SK-N-SH (cell line): ENCODE measurements around the gene POFUT2. TPM values are rescaled to one million over a fixed set of nuclear protein-coding genes. Genes with fewer than 3 reads are reported as not detected.

ENCODE experiments used
- CTCF ChIA-PET: fragments of 300-600, 350-600 bp; formaldehyde crosslinking; extraction: SDS; loops from one replicate; lab custom pipeline; 2021; lab: Yijun Ruan, JAX
- POLR2A ChIA-PET: fragments of 350-600 bp; sonication (Branson Sonifier 250); formaldehyde crosslinking; extraction: SDS; loops from one replicate; lab custom pipeline; 2020; ENCODE audit warnings: antibody characterized with exemption, inconsistent platforms; lab: Yijun Ruan, JAX
- DNase-seq: peaks from one replicate; pipeline ENCODE4 v3.0.0; 2012
- H2AFZ ChIP-seq: fragments of 200-600 bp; sonication (generic); 2 replicates; pipeline ENCODE4 v1.8.1; 2016; ENCODE audit warnings: antibody characterized with exemption, mild to moderate bottlenecking, low read depth
- H3F3A ChIP-seq: fragments of 200-600 bp; sonication (generic); replicated peaks from 2 replicates; pipeline ENCODE3; 2016; ENCODE audit warnings: antibody characterized with exemption, mild to moderate bottlenecking; ENCODE audit not compliant: insufficient read depth
- H3K27ac ChIP-seq, 2 experiments: fragments of 200-500 bp in 1 of 2; fragments of 200-600 bp in 1 of 2; sonication (Bioruptor generic) in 1 of 2; sonication (generic), shearing (Covaris generic) in 1 of 2; 2 replicates each; pipeline versions ENCODE4 v1.5.1 to v1.6.1; 2014 to 2016; ENCODE audit warnings: low read depth in 2 of 2, inconsistent platforms in 1 of 2, low read length in 1 of 2, mild to moderate bottlenecking in 1 of 2, mixed read lengths in 1 of 2
- H3K27me3 ChIP-seq: fragments of 200-600 bp; sonication (generic), shearing (Covaris generic); 2 replicates; pipeline ENCODE4 v1.6.1; 2016; ENCODE audit warnings: mixed run types; ENCODE audit not compliant: insufficient read depth
- H3K36me3 ChIP-seq, 2 experiments: fragments of 200-500 bp in 1 of 2; fragments of 200-600 bp in 1 of 2; sonication (Bioruptor generic) in 1 of 2; sonication (generic) in 1 of 2; replicated peaks in 1 of 2; 2 replicates each; pipeline versions ENCODE3 to v1.5.1; 2014 to 2016; ENCODE audit warnings: low read length in 1 of 2, mild to moderate bottlenecking in 1 of 2; ENCODE audit not compliant: insufficient read depth in 2 of 2, control insufficient read depth in 1 of 2
- H3K4me1 ChIP-seq, 2 experiments: fragments of 200-500 bp in 1 of 2; fragments of 200-600 bp in 1 of 2; sonication (Bioruptor generic) in 1 of 2; sonication (generic), shearing (Covaris generic) in 1 of 2; 2 replicates each; pipeline versions ENCODE4 v1.5.1 to v1.6.1; 2014 to 2016; ENCODE audit warnings: low read depth in 1 of 2, low read length in 1 of 2, mixed run types in 1 of 2; ENCODE audit not compliant: insufficient read depth in 2 of 2, control insufficient read depth in 1 of 2
- H3K4me2 ChIP-seq: fragments of 200-600 bp; sonication (generic), shearing (Covaris generic); 2 replicates; pipeline ENCODE4 v1.6.1; 2017; ENCODE audit warnings: mixed run types
- H3K4me3 ChIP-seq, 2 experiments: fragments of 200-500 bp in 1 of 2; fragments of 200-600 bp in 1 of 2; sonication (Bioruptor generic) in 1 of 2; sonication (generic), shearing (Covaris generic) in 1 of 2; 2 replicates each; pipeline versions ENCODE4 v1.5.1 to v1.8.1; 2014 to 2016; ENCODE audit warnings: low read depth in 2 of 2, inconsistent platforms in 1 of 2, low read length in 1 of 2, mild to moderate bottlenecking in 1 of 2, mixed read lengths in 1 of 2, moderate library complexity in 1 of 2
- H3K79me2 ChIP-seq: fragments of 200-600 bp; sonication (generic); 2 replicates; pipeline ENCODE4 v1.8.1; 2017; ENCODE audit warnings: mild to moderate bottlenecking; ENCODE audit not compliant: insufficient read depth
- H3K9ac ChIP-seq: fragments of 200-600 bp; sonication (generic); 2 replicates; pipeline ENCODE4 v1.6.1; 2017; ENCODE audit warnings: mixed run types
- H3K9me2 ChIP-seq: fragments of 200-600 bp; sonication (generic); 2 replicates; pipeline ENCODE4 v1.6.1; 2017; ENCODE audit warnings: mixed run types
- H3K9me3 ChIP-seq: fragments of 200-600 bp; sonication (generic); 2 replicates; pipeline ENCODE4 v1.6.1; 2017; ENCODE audit warnings: mixed run types, mild to moderate bottlenecking, moderate library complexity
- H4K20me1 ChIP-seq: fragments of 200-600 bp; sonication (generic); 2 replicates; pipeline ENCODE4 v1.6.1; 2017; ENCODE audit warnings: mild to moderate bottlenecking, mixed run types; ENCODE audit not compliant: insufficient read depth
- CHD2 ChIP-seq: fragments of 150-350 bp; IDR thresholded peaks from 2 replicates; pipeline ENCODE4 v1.6.1; 2018; ENCODE audit warnings: low read length; ENCODE audit not compliant: partially characterized antibody
- ELF1 ChIP-seq: IDR thresholded peaks from 2 replicates; pipeline ENCODE4 v1.4.0; 2012
- EP300 ChIP-seq, 2 experiments: IDR thresholded peaks; 2 replicates each; pipeline versions ENCODE4 v1.4.0 to v1.6.1; 2012; ENCODE audit warnings: borderline replicate concordance in 1 of 2, low read depth in 1 of 2, low read length in 1 of 2
- FOSL2 ChIP-seq: IDR thresholded peaks from 2 replicates; pipeline ENCODE4 v1.4.0; 2012; ENCODE audit warnings: low read depth, mild to moderate bottlenecking, moderate library complexity, borderline replicate concordance
- GABPA ChIP-seq: IDR thresholded peaks from 2 replicates; pipeline ENCODE4 v1.4.0; 2012; ENCODE audit warnings: low read depth, mild to moderate bottlenecking
- GATA2 ChIP-seq: sonication (generic); formaldehyde crosslinking; IDR thresholded peaks from 2 replicates; pipeline ENCODE4 v1.5.0; 2020; ENCODE audit warnings: mild to moderate bottlenecking, missing genetic modification reagents
- IRF3 ChIP-seq: fragments of 150-350 bp; IDR thresholded peaks from 2 replicates; pipeline ENCODE4 v1.6.1; 2016; ENCODE audit warnings: mild to moderate bottlenecking, low read depth, low read length
- JUND ChIP-seq: IDR thresholded peaks from 2 replicates; pipeline ENCODE4 v1.4.0; 2012
- MAX ChIP-seq: IDR thresholded peaks from 2 replicates; pipeline ENCODE4 v1.4.0; 2012; ENCODE audit warnings: low read depth
- MXI1 ChIP-seq: IDR thresholded peaks from 2 replicates; pipeline ENCODE4 v1.6.1; 2012; ENCODE audit warnings: mild to moderate bottlenecking, low read depth, low read length, improper control_type of control experiment
- NFIC ChIP-seq: IDR thresholded peaks from 2 replicates; pipeline ENCODE4 v1.4.0; 2012; ENCODE audit warnings: borderline replicate concordance
- NRF1 ChIP-seq: IDR thresholded peaks from 2 replicates; pipeline ENCODE4 v1.6.1; 2012; ENCODE audit warnings: low read depth, mild to moderate bottlenecking, low read length
- POLR2AphosphoS5 ChIP-seq: IDR thresholded peaks from 2 replicates; pipeline ENCODE4 v1.6.1; 2012; ENCODE audit warnings: low read depth, low read length
- RAD21 ChIP-seq: IDR thresholded peaks from 2 replicates; pipeline ENCODE4 v1.6.1; 2012; ENCODE audit warnings: mild to moderate bottlenecking, low read length
- REST ChIP-seq: IDR thresholded peaks from 2 replicates; pipeline ENCODE4 v1.6.1; 2012; ENCODE audit warnings: mild to moderate bottlenecking, low read depth, low read length, moderate library complexity
- RXRA ChIP-seq: IDR thresholded peaks from 2 replicates; pipeline ENCODE4 v1.4.0; 2012; ENCODE audit warnings: low read depth, mild to moderate bottlenecking, borderline replicate concordance
- SMC3 ChIP-seq: IDR thresholded peaks from 2 replicates; pipeline ENCODE4 v1.6.1; 2012; ENCODE audit warnings: low read depth, low read length, improper control_type of control experiment
- TAF1 ChIP-seq: IDR thresholded peaks from 2 replicates; pipeline ENCODE4 v1.6.1; 2012; ENCODE audit warnings: low read depth, mild to moderate bottlenecking, low read length, moderate library complexity, borderline replicate concordance
- USF2 ChIP-seq: fragments of 150-350 bp; IDR thresholded peaks from 2 replicates; pipeline ENCODE4 v1.6.1; 2017; ENCODE audit warnings: antibody characterized with exemption, low read length, low read depth, borderline replicate concordance
- ZBTB33 ChIP-seq: IDR thresholded peaks from 2 replicates; pipeline ENCODE4 v1.4.0; 2012; ENCODE audit warnings: low read depth, borderline replicate concordance
- WGBS: methylation state at CpG from one replicate; pipeline ENCODE4 v1.1.6; 2017; ENCODE audit warnings: low lambda C conversion rate; 5-methylcytosine and 5-hydroxymethylcytosine counted together
- polyA plus RNA-seq, 3 experiments: library from polyadenylated mRNA; depleted of rRNA; stranded (reverse); fragments of >200 nt; gene quantifications; 2 replicates each; pipeline ENCODE4 v1.2.3, GENCODE V29; 2012

Gene POFUT2
- polyA plus RNA-seq, 1 of the 3 experiments (the other 2 are of a cell fraction), result 53.3 TPM

GRCh38 chr21:45269861-45270260 lies 17.8 kb downstream of the POFUT2 start:
- POLR2A ChIA-PET, result no interaction called here
- no peak for DNase-seq

GRCh38 chr21:45267390-45267760 lies 20.3 kb downstream of the POFUT2 start:
- Histone ChIP-seq H3K9me3 (peaks cover 10% of the 10 kb centered on the region; the same call in 1 of the 2 replicates), H3K79me2 (peaks cover 28% of the 10 kb centered on the region), H3K27ac (no peak overlapping the region), H3K9me2 (no peaks in the 10 kb centered on the region), H4K20me1 (0 out of 2 replicates have a peak, but pooled peaks cover 21% of the 10 kb centered on the region), H3K9ac (no peak overlapping the region), H3K4me1 (no peaks in the 10 kb centered on the region), H3K4me3 (no peak overlapping the region), H3F3A (peaks cover 3% of the 10 kb centered on the region), H2AFZ (no peak overlapping the region), H3K36me3 (peaks cover 28 to 75% of the 10 kb centered on the region in 2 experiments), H3K4me2 (no peak overlapping the region), H3K27me3 (no peaks in the 10 kb centered on the region)
- WGBS, result 95% methylated on average over 15 of the region's 16 CpGs
- POLR2A ChIA-PET, result no interaction called here
- CTCF ChIA-PET, result no interaction called here
- DNase-seq, result no peak
- TF ChIP-seq RAD21 (no peak), RXRA (no peak), REST (no peak), POLR2AphosphoS5 (no peak), EP300 (IDR thresholded peaks at IDR 0.05; ENCODE audit: borderline replicate concordance in 1 of 2, low read depth in 1 of 2, low read length in 1 of 2) (no peak), ZBTB33 (no peak), MAX (no peak), ELF1 (no peak), GABPA (no peak), NRF1 (no peak), TAF1 (no peak), GATA2 (CRISPR knock-in tag) (no peak), MXI1 (no peak), SMC3 (no peak), NFIC (no peak)

More at GRCh38 chr21:45269861-45270260, 17.8 kb downstream of the POFUT2 start:
- Histone ChIP-seq H4K20me1 (0 out of 2 replicates have a peak, but pooled peaks cover 29% of the 10 kb centered on the region), H3K79me2 (peaks cover 53% of the 10 kb centered on the region), H3K9me2 (no peaks in the 10 kb centered on the region), H3K4me3 (no peak overlapping the region), H3K9ac (no peak overlapping the region), H3K27me3 (no peaks in the 10 kb centered on the region), H3K9me3 (peaks cover 16% of the 10 kb centered on the region; the same call in 1 of the 2 replicates), H3K4me1 (no peaks in the 10 kb centered on the region), H3K4me2 (no peak overlapping the region), H3F3A (no peaks in the 10 kb centered on the region), H3K36me3 (peaks cover 53 to 80% of the 10 kb centered on the region in 2 experiments), H2AFZ (no peak overlapping the region), H3K27ac (no peak overlapping the region)
- 96% methylated on average over 13 of the region's 13 CpGs for WGBS
- TF ChIP-seq USF2 (no peak), JUND (no peak), TAF1 (no peak), FOSL2 (no peak), IRF3 (no peak), CHD2 (no peak)
- CTCF ChIA-PET, result interaction anchor here (3.1 kb wide), 1 partner anchor 129 kb away, joined by 20 read pairs; no protein-coding TSS in a partner anchor
